ENCODE measurements around the gene MRPS30.

DNA sequence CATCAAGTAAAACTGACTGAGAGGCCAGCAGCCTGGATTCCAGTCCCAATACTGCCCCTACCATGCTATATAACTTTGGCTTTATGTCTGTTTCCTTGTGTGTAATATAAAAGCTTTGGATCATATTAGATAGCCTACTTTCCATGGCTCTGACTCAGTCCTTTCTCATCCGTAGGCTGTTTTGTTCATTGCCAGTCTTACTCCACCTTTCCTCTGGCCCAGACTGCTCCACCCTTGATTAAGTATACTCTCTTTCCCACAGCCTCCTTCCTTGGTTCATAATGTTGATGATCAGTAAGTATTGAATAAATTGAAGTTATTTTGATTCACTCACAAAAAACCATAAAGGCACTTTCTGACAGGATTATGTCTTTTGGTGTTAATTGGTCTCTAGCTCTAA, 1.5 kb upstream of the MRPS30 start:
- TF ChIP-seq, protein P1, sequence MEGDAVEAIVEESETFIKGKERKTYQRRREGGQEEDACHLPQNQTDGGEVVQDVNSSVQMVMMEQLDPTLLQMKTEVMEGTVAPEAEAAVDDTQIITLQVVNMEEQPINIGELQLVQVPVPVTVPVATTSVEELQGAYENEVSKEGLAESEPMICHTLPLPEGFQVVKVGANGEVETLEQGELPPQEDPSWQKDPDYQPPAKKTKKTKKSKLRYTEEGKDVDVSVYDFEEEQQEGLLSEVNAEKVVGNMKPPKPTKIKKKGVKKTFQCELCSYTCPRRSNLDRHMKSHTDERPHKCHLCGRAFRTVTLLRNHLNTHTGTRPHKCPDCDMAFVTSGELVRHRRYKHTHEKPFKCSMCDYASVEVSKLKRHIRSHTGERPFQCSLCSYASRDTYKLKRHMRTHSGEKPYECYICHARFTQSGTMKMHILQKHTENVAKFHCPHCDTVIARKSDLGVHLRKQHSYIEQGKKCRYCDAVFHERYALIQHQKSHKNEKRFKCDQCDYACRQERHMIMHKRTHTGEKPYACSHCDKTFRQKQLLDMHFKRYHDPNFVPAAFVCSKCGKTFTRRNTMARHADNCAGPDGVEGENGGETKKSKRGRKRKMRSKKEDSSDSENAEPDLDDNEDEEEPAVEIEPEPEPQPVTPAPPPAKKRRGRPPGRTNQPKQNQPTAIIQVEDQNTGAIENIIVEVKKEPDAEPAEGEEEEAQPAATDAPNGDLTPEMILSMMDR (conservative IDR thresholded peaks at IDR 0.05 in 1 of 2, IDR thresholded peaks at IDR 0.05 in 1 of 2; ENCODE audit: low read depth in 1 of 2, low read length in 2 of 2): no peak
- no peak for TF ChIP-seq EZH2 (IDR thresholded peaks at IDR 0.05; ENCODE audit: low read length, missing control alignments)

All from fibroblast of lung (primary cell).